NCI-H446 (cell line): ENCODE measurements around the gene CACNA2D3.
"Not testable (repeated sequence)": the region's sequence is repeated elsewhere in the genome, so short reads cannot be mapped to it uniquely, and the experiment has no call there.

Source experiments
- DNase-seq, 2 experiments: peaks; one replicate each; lab custom pipeline; 2025; lab: John Stamatoyannopoulos, UW

CACNA2D3 gene

GRCh38 chr3:54573858-54574257 lies 451.5 kb downstream of the CACNA2D3 start:
- DNase-seq = no peak

GRCh38 chr3:54574906-54575617 lies 452.7 kb downstream of the CACNA2D3 start:
- no peak for DNase-seq

- DNase-seq = no peak
These were observed 453.2 kb downstream of the CACNA2D3 start for GRCh38 chr3:54575618-54575960.

- DNase-seq = no peak
These were observed 455.0 kb downstream of the CACNA2D3 start for GRCh38 chr3:54577313-54577712.

- peak in 1 of 2 experiments; percentile 2 for DNase-seq
These were observed 456.1 kb downstream of the CACNA2D3 start for GRCh38 chr3:54578417-54578816.

GRCh38 chr3:54580453-54580852 lies 458.1 kb downstream of the CACNA2D3 start:
- no peak for DNase-seq

- no peak for DNase-seq
These were observed 460.1 kb downstream of the CACNA2D3 start for GRCh38 chr3:54582424-54582823.

- DNase-seq = no peak
These were observed 468.8 kb downstream of the CACNA2D3 start for GRCh38 chr3:54591157-54591556.

- DNase-seq = no peak
These were observed 471.3 kb downstream of the CACNA2D3 start for GRCh38 chr3:54593653-54594052.

- no peak for DNase-seq
These were observed 473.7 kb downstream of the CACNA2D3 start for GRCh38 chr3:54596087-54596486.

- DNase-seq = peak in 1 of 2 experiments; percentile 54
These were observed 477.4 kb downstream of the CACNA2D3 start for GRCh38 chr3:54599716-54600115.

- DNase-seq = no peak
These were observed 478.3 kb downstream of the CACNA2D3 start for GRCh38 chr3:54600441-54601204.

- DNase-seq = no peak
These were observed 482.1 kb downstream of the CACNA2D3 start for GRCh38 chr3:54604495-54604894.

GRCh38 chr3:54608041-54608440 lies 485.7 kb downstream of the CACNA2D3 start:
- no peak for DNase-seq

GRCh38 chr3:54619053-54619452 lies 496.7 kb downstream of the CACNA2D3 start:
- no peak for DNase-seq

- DNase-seq = no peak
These were observed 497.2 kb downstream of the CACNA2D3 start for GRCh38 chr3:54619531-54619930.

- no peak for DNase-seq
These were observed 498.8 kb downstream of the CACNA2D3 start for GRCh38 chr3:54621184-54621583.

GRCh38 chr3:54622678-54623077 lies 500.3 kb downstream of the CACNA2D3 start:
- DNase-seq = no peak

GRCh38 chr3:54625805-54626787 lies 503.7 kb downstream of the CACNA2D3 start:
- DNase-seq = no peak

GRCh38 chr3:54628888-54629441 lies 506.6 kb downstream of the CACNA2D3 start:
- no peak for DNase-seq

- DNase-seq = no peak
These were observed 507.8 kb downstream of the CACNA2D3 start for GRCh38 chr3:54630101-54630623.

GRCh38 chr3:54631001-54631400 lies 508.6 kb downstream of the CACNA2D3 start:
- not testable (repeated sequence) for DNase-seq
